ENCODE measurements around the gene CHST11.

CHST11 gene

DNA sequence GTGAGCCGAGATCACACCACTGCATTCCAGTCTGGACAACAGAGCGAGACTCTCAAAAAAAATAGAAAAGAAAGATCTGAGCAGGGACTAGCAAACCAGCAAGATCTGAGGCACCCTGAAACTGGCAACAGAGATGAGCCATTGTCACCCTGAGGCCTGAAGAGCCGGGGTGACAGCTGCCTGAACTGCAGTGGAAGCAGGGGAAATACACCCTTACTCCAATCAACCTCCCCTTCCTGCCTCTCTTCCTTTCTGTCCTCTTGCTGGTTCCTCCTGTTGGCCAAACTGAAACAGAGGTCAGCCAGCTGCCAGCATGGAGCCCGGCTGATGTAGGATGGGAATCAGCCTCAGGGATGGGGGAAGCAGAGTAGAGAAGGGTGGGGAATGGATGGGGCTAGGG is 192.0 kb downstream of the CHST11 start:
- Histone ChIP-seq H3K9me3 (ENCODE audit: low read length) (no peaks in the 10 kb centered on the region), H3K36me3 (ENCODE audit: insufficient read depth, low read length) (no peaks in the 10 kb centered on the region), H3K9ac (ENCODE audit: low read length) (no peak overlapping the region), H3K27ac (ENCODE audit: low read depth, low read length) (no peak overlapping the region), H3K4me3 (ENCODE audit: low read depth in 1 of 2, low read length in 2 of 2) (no peak overlapping the region), H3K27me3 (ENCODE audit: control insufficient read depth in 1 of 2, insufficient read depth in 2 of 2, low read length in 2 of 2) (no peaks in the 10 kb centered on the region), H3K4me1 (ENCODE audit: insufficient read depth, low read length) (peaks cover 5% of the 10 kb centered on the region)

DNA sequence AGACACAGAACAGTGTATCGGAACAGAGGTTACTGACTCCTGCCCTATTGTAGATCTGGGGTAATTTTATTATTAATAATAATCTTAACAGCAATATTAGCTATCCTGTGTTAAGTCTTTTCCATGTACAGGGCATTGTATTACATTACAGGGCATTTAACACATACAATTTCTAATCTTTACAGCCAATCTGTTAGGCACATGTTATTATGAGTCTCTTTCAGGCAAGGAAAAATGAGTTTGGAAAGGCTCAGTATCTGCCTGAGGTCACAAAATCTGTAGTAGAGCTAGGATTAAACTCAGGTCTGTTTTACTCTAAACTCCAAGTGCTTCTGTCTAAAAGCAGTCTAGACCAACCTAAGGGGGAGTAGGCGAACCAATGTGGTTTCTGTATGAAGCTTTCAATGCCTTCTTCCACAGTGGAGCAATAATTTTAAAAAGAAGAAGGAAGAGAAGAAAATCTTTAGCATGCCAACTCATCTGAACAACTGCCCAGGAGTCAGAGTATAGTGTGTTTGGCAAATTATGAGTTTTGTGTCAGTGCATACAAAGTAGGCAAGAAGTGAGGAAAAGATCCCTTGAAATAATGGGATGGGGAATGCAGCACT is 192.6 kb downstream of the CHST11 start:
- Histone ChIP-seq H3K4me1 (ENCODE audit: insufficient read depth, low read length) (peaks cover 5% of the 10 kb centered on the region), H3K9me3 (ENCODE audit: low read length) (no peaks in the 10 kb centered on the region), H3K27ac (ENCODE audit: low read depth, low read length) (no peak overlapping the region)

DNA sequence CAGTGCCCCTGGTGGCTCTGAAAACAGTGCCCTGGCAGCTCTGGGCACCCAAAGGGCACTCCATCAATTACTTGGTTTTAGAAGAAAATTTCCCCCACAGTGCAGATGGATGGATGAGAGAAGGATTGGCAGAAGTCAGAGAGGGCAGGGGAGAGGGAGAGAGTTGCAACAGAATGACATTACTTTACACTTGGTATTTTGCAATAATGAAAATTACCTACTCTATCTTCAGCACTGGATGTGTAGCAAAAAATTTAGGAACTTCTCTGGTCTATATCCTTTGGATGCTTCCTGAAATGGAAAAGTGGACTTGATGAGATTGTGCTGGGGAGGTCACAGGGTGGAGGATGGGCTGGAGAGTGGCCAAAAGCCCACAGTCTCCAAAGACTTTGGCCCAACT is 193.2 kb downstream of the CHST11 start:
- Histone ChIP-seq H3K27ac (ENCODE audit: low read depth, low read length) (no peak overlapping the region), H3K27me3 (ENCODE audit: control insufficient read depth in 1 of 2, insufficient read depth in 2 of 2, low read length in 2 of 2) (no peaks in the 10 kb centered on the region), H3K9me3 (ENCODE audit: low read length) (no peaks in the 10 kb centered on the region), H3K36me3 (ENCODE audit: insufficient read depth, low read length) (no peaks in the 10 kb centered on the region), H3K4me1 (ENCODE audit: insufficient read depth, low read length) (peaks cover 5% of the 10 kb centered on the region), H3K4me3 (ENCODE audit: low read depth in 1 of 2, low read length in 2 of 2) (no peak overlapping the region), H3K9ac (ENCODE audit: low read length) (no peak overlapping the region)

More for the DNA sequence above, 192.6 kb downstream of the CHST11 start:
- Histone ChIP-seq H3K4me3 (ENCODE audit: low read depth in 1 of 2, low read length in 2 of 2) (no peak overlapping the region), H3K36me3 (ENCODE audit: insufficient read depth, low read length) (no peaks in the 10 kb centered on the region), H3K9ac (ENCODE audit: low read length) (no peak overlapping the region), H3K27me3 (ENCODE audit: control insufficient read depth in 1 of 2, insufficient read depth in 2 of 2, low read length in 2 of 2) (no peaks in the 10 kb centered on the region)

DNA sequence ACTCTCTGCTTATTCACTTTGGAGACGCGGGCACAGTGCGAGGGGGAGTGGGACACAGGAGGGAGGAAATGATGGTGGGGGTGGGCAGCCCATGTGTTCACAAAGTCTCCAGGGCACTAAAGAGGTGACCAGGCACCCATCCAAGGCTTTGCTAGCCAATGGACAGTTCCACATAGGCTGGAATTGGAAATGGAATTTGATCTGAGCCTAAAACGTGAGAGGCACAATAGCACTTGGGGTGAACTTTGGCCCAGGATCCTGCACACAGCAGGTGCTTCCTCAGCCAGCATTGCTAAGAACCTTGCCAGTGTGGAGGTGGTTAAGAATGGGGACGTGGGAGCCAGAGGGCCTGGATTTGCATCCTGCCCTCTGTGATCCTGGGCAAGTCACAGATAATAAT is 193.8 kb downstream of the CHST11 start:
- H3K27ac ChIP-seq (ENCODE audit: low read depth, low read length) = no peak overlapping the region
- no peaks in the 10 kb centered on the region for H3K36me3 ChIP-seq (ENCODE audit: insufficient read depth, low read length)
- no peak overlapping the region for H3K4me3 ChIP-seq (ENCODE audit: low read depth in 1 of 2, low read length in 2 of 2)
- no peak overlapping the region for H3K9ac ChIP-seq (ENCODE audit: low read length)
- H3K27me3 ChIP-seq (ENCODE audit: control insufficient read depth in 1 of 2, insufficient read depth in 2 of 2, low read length in 2 of 2) = no peaks in the 10 kb centered on the region
- peaks cover 5% of the 10 kb centered on the region for H3K4me1 ChIP-seq (ENCODE audit: insufficient read depth, low read length)
- H3K9me3 ChIP-seq (ENCODE audit: low read length) = no peaks in the 10 kb centered on the region

DNA sequence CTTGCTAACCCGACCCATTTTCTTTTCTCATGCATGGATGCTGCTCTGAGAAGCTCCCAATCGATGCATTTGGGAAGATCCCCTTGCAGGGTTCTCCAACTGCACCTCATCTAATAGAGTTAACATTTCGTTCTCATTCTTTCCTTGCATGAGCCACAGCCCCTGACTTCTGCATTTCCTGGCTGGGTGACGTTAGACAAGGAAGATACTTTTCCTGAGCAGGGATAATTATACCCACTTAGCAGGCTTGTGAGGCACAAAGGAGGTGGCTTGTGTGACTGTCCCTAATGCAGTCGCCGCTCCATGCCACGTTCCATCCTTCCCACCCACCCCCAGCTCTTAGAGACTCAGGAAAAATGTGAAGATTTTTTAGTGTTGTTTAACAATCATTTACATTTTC is 195.1 kb downstream of the CHST11 start:
- Histone ChIP-seq H3K9ac (ENCODE audit: low read length) (no peak overlapping the region), H3K4me3 (ENCODE audit: low read depth in 1 of 2, low read length in 2 of 2) (no peak overlapping the region), H3K36me3 (ENCODE audit: insufficient read depth, low read length) (no peaks in the 10 kb centered on the region), H3K27me3 (ENCODE audit: control insufficient read depth in 1 of 2, insufficient read depth in 2 of 2, low read length in 2 of 2) (no peaks in the 10 kb centered on the region), H3K4me1 (ENCODE audit: insufficient read depth, low read length) (peaks cover 5% of the 10 kb centered on the region), H3K27ac (ENCODE audit: low read depth, low read length) (no peak overlapping the region), H3K9me3 (ENCODE audit: low read length) (no peaks in the 10 kb centered on the region)

DNA sequence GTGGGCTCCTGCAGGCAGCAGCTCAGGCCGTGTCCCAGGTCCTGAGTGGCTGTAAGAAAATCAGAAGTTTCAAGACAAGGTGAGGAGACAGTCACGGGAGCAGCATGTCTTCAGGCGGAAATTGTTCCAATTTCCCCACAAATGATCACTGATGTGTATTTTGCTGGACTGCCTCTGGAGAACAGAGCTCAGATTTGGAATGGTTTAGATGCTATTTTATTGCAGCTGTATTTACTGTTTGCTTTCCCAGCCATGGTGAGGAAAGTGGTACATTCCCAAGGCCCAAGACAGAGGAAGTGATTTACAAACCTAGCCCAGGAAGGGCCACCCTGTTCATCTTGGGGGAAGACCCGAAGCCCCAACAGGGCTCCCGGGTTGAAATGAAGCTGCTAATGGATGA is 195.6 kb downstream of the CHST11 start:
- H3K27ac ChIP-seq (ENCODE audit: low read depth, low read length) = no peak overlapping the region
- no peaks in the 10 kb centered on the region for H3K27me3 ChIP-seq (ENCODE audit: control insufficient read depth in 1 of 2, insufficient read depth in 2 of 2, low read length in 2 of 2)
- no peak overlapping the region for H3K9ac ChIP-seq (ENCODE audit: low read length)
- no peaks in the 10 kb centered on the region for H3K36me3 ChIP-seq (ENCODE audit: insufficient read depth, low read length)
- peaks cover 5% of the 10 kb centered on the region for H3K4me1 ChIP-seq (ENCODE audit: insufficient read depth, low read length)
- no peak overlapping the region for H3K4me3 ChIP-seq (ENCODE audit: low read depth in 1 of 2, low read length in 2 of 2)
- H3K9me3 ChIP-seq (ENCODE audit: low read length) = no peaks in the 10 kb centered on the region

DNA sequence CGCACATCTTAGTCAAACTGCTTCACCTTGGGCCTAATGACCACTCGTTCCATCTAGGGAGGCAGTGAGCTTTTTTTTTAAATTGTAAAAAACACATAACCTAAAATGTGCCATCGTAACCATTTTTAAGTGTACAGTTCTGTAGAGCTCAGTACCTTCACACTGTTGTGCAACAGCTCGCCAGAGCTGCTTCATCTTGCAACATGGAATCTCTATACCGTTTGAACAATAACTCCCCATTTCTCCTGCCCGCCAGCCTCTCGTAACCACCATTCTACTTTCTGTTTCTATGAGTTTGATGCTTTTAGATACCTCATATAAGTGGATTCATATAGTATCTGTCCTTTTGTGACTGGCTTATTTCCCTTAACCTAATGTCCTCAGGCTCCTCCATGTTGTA is 196.2 kb downstream of the CHST11 start:
- H3K27me3 ChIP-seq (ENCODE audit: control insufficient read depth in 1 of 2, insufficient read depth in 2 of 2, low read length in 2 of 2) = no peaks in the 10 kb centered on the region
- H3K36me3 ChIP-seq (ENCODE audit: insufficient read depth, low read length) = no peaks in the 10 kb centered on the region
- peaks cover 5% of the 10 kb centered on the region for H3K4me1 ChIP-seq (ENCODE audit: insufficient read depth, low read length)
- H3K9ac ChIP-seq (ENCODE audit: low read length) = no peak overlapping the region
- no peak overlapping the region for H3K27ac ChIP-seq (ENCODE audit: low read depth, low read length)
- no peaks in the 10 kb centered on the region for H3K9me3 ChIP-seq (ENCODE audit: low read length)
- no peak overlapping the region for H3K4me3 ChIP-seq (ENCODE audit: low read depth in 1 of 2, low read length in 2 of 2)

DNA sequence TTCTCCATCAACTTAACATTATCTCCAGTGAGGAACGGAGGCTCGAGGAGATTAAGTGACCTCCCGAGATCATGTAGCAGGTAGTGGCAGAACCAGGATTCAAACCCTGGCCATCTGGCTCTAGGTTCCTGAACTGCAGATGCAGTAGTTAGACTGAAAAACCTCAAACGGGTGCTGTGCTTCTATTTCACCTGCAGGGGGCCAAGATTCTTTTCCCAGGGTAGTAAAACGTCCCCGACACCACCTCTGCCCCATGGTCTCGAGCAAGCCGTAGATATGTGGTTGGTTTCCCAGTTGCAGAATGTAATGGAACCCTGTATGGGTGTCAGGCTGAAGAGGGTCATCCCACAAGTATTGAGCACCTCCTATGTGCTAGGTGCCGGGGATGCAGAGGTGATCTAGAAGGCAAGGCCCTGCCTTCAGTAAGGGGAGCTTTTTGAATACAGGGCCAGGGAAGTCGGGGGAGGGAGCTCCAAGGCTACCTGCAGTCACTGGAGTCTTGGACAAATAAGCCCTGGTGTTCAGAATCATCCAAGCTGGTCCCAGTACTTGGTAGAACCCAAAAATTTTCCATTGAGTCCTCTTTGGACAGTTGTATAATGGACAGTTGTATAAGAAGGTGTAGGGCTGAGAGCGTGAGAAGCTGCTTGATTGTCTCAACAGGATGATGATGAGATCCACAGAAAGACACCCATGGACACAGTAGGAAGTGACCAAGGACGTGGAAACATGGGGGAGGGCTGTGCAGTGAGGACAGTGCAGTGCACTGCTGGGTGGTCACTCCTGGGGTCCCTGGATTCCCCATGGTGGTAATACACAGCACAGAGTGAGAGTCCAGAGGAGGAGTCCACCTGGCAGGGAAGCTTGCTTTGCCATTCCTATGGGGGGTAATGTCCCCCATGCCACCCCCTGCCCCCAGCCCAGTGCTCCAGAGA is 197.2 kb downstream of the CHST11 start:
- H3K36me3 ChIP-seq (ENCODE audit: insufficient read depth, low read length) = no peaks in the 10 kb centered on the region
- H3K4me1 ChIP-seq (ENCODE audit: insufficient read depth, low read length) = peaks cover 5% of the 10 kb centered on the region

DNA sequence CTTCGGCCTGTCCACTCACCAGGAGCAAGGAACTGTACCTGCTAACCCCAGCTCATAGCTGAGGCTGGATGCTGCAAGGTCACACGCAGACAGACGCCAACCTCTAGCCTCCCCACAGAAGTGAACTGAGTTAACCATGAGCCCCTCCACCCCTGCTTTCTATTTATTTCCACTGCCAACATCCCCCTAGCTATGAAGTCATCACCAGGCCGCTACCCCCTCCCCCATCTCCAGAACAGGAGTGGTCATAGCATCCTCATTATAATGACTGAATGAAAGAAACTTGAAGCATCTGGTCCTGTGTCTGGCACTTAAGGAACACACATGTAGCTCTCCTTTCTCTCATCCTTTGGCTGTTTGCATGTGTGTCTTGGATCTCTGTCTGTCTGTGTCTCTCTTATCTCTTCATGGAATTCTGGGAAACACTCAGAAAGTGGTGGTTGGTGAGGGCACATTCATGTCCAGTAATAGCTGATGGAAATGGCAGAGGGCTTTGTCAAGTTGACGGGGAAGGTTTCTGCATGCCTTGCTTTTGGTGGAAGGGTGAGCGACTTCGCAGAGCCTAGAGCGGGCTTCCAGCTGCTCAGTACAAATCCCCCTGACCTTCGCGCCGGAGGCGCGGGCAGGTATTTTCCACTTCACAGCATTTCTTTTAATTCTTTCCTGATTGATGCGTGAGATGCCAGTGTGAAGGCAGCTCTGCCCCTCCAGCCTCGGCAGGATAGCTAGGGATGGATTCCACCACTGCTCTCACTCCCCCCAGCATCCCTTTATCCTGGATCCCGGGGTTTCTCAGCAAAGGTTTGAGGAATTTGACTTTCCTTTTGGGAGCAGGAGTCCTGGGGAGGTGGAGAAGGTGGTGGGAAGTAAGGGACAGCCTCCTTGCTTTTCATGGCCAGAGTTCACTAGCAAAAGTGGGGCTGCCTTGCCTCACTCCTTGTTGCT is 198.2 kb downstream of the CHST11 start:
- no peak overlapping the region for H3K9ac ChIP-seq (ENCODE audit: low read length)

More for the DNA sequence above, 197.2 kb downstream of the CHST11 start:
- no peak overlapping the region for H3K27ac ChIP-seq (ENCODE audit: low read depth, low read length)
- no peak overlapping the region for H3K9ac ChIP-seq (ENCODE audit: low read length)
- H3K27me3 ChIP-seq (ENCODE audit: control insufficient read depth in 1 of 2, insufficient read depth in 2 of 2, low read length in 2 of 2) = no peaks in the 10 kb centered on the region
- no peak overlapping the region for H3K4me3 ChIP-seq (ENCODE audit: low read depth in 1 of 2, low read length in 2 of 2)
- H3K9me3 ChIP-seq (ENCODE audit: low read length) = no peaks in the 10 kb centered on the region

DNA sequence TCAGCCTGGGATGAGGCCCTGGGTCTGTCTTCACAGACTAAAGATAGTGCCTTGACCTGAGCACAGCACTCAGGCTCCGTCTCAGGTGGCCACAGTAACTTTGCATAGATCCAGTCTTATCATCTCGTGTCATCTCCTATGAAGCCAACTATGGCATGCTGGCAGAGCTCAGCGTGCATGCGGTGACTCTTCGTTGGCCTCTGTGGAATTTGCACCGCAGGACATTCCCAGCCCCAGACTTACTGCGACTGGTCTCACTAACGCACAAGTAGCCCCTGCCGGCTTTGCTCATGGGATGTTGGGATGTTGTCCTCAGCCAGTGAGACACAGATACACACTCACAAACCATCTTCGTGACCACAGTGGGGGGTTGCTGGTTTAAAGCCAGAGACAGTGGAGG is 199.6 kb downstream of the CHST11 start:
- no peaks in the 10 kb centered on the region for H3K9me3 ChIP-seq (ENCODE audit: low read length)
- H3K9ac ChIP-seq (ENCODE audit: low read length) = no peak overlapping the region
- H3K27me3 ChIP-seq (ENCODE audit: control insufficient read depth in 1 of 2, insufficient read depth in 2 of 2, low read length in 2 of 2) = no peaks in the 10 kb centered on the region
- peaks cover 1% of the 10 kb centered on the region for H3K4me1 ChIP-seq (ENCODE audit: insufficient read depth, low read length)
- H3K4me3 ChIP-seq (ENCODE audit: low read depth in 1 of 2, low read length in 2 of 2) = no peak overlapping the region
- no peaks in the 10 kb centered on the region for H3K36me3 ChIP-seq (ENCODE audit: insufficient read depth, low read length)
- H3K27ac ChIP-seq (ENCODE audit: low read depth, low read length) = no peak overlapping the region

More for the DNA sequence above, 198.2 kb downstream of the CHST11 start:
- Histone ChIP-seq H3K27ac (ENCODE audit: low read depth, low read length) (no peak overlapping the region), H3K4me1 (ENCODE audit: insufficient read depth, low read length) (peaks cover 5% of the 10 kb centered on the region), H3K27me3 (ENCODE audit: control insufficient read depth in 1 of 2, insufficient read depth in 2 of 2, low read length in 2 of 2) (no peaks in the 10 kb centered on the region), H3K36me3 (ENCODE audit: insufficient read depth, low read length) (no peaks in the 10 kb centered on the region), H3K4me3 (ENCODE audit: low read depth in 1 of 2, low read length in 2 of 2) (no peak overlapping the region), H3K9me3 (ENCODE audit: low read length) (no peaks in the 10 kb centered on the region)

DNA sequence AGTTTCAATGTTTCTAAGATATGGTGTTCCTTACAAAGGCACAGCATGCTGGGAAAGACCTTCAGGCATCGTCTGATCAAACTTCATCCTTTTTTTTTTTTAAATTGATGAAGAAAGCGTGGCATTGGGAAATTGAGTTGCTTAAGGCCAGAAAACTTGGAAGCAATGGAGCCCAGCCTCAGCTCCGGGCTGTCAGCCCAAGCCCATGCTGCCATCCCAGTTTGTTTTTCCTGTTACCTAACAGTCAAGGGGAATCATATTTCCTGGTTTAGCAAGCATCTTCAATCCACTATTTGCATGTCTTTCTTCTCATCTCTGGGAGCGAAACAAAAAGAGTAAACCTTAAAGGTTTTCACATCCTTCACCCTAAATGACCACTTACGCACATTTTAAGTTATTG is 200.2 kb downstream of the CHST11 start:
- Histone ChIP-seq H3K9me3 (ENCODE audit: low read length) (no peaks in the 10 kb centered on the region), H3K4me3 (ENCODE audit: low read depth in 1 of 2, low read length in 2 of 2) (no peak overlapping the region), H3K9ac (ENCODE audit: low read length) (no peak overlapping the region), H3K27ac (ENCODE audit: low read depth, low read length) (no peak overlapping the region), H3K36me3 (ENCODE audit: insufficient read depth, low read length) (no peaks in the 10 kb centered on the region), H3K27me3 (ENCODE audit: control insufficient read depth in 1 of 2, insufficient read depth in 2 of 2, low read length in 2 of 2) (no peaks in the 10 kb centered on the region), H3K4me1 (ENCODE audit: insufficient read depth, low read length) (no peaks in the 10 kb centered on the region)
